Panc1 (cell line): Measurements from ENCODE around the gene ACACB.

Experiments
- CTCF ChIP-seq: fragments of 450-650 bp; IDR thresholded peaks from 2 replicates; pipeline ENCODE4 v1.5.1; 2017; ENCODE audit warnings: mild to moderate bottlenecking
- REST ChIP-seq, 2 experiments: IDR thresholded peaks; 2 replicates each; pipeline ENCODE4 v1.6.1; 2011 to 2012; ENCODE audit warnings: low read depth in 2 of 2, control low read depth in 1 of 2, low read length in 1 of 2, mild to moderate bottlenecking in 1 of 2, moderate library complexity in 1 of 2; ENCODE audit not compliant: insufficient read depth in 1 of 2
- SIN3A ChIP-seq: IDR thresholded peaks from 2 replicates; pipeline ENCODE4 v1.6.1; 2012; ENCODE audit warnings: low read depth, mild to moderate bottlenecking, low read length, moderate library complexity, borderline replicate concordance; ENCODE audit not compliant: insufficient read depth
- TCF7L2 ChIP-seq: IDR thresholded peaks from 2 replicates; pipeline ENCODE4 v1.6.1; 2011; ENCODE audit warnings: mild to moderate bottlenecking, low read depth, low read length, inconsistent platforms

- no peak for TF ChIP-seq CTCF
- TF ChIP-seq SIN3A = no peak
- TF ChIP-seq TCF7L2 = no peak
- no peak for TF ChIP-seq REST (IDR thresholded peaks at IDR 0.05; ENCODE audit: insufficient read depth in 1 of 2, low read depth in 2 of 2, low read length in 1 of 2)
These were observed 4.2 kb downstream of the ACACB start for GRCh38 chr12:109120557-109120956.
